GM06990 (cell line): ENCODE results near the gene CCDC12.
A peak's percentile ranks its signal among the peaks of the same experiment; 100 is the strongest.

Experiments
- DNase-seq: peaks from one replicate; pipeline ENCODE4 v3.0.0-alpha.2; 2011; ENCODE audit not compliant: insufficient read length; ENCODE audit errors: extremely low read depth
- H3K27me3 ChIP-seq: replicated peaks from 2 replicates; pipeline ENCODE4 v1.6.0; 2011; ENCODE audit warnings: low read length; ENCODE audit not compliant: control insufficient read depth, insufficient read depth
- H3K36me3 ChIP-seq: 2 replicates; pipeline ENCODE4 v1.5.1; 2011; ENCODE audit warnings: low read length; ENCODE audit not compliant: control insufficient read depth, insufficient read depth
- H3K4me3 ChIP-seq: replicated peaks from 2 replicates; pipeline ENCODE4 v1.5.1; 2011; ENCODE audit warnings: low read depth, mild to moderate bottlenecking, control low read depth, low read length
- TF ChIP-seq, protein P1 (sequence below): IDR thresholded peaks from 2 replicates; pipeline ENCODE4 v1.5.1; 2011; ENCODE audit warnings: low read length, control low read depth, mild to moderate bottlenecking, inconsistent platforms; ENCODE audit not compliant: insufficient read depth, poor library complexity, severe bottlenecking

The CCDC12 gene

GRCh38 chr3:46930945-46931403 lies 45.6 kb downstream of the CCDC12 start:
- Histone ChIP-seq H3K4me3 (no peak overlapping the region), H3K36me3 (peaks cover 13% of the 10 kb centered on the region), H3K27me3 (no peaks in the 10 kb centered on the region)
- TF ChIP-seq, protein P1, sequence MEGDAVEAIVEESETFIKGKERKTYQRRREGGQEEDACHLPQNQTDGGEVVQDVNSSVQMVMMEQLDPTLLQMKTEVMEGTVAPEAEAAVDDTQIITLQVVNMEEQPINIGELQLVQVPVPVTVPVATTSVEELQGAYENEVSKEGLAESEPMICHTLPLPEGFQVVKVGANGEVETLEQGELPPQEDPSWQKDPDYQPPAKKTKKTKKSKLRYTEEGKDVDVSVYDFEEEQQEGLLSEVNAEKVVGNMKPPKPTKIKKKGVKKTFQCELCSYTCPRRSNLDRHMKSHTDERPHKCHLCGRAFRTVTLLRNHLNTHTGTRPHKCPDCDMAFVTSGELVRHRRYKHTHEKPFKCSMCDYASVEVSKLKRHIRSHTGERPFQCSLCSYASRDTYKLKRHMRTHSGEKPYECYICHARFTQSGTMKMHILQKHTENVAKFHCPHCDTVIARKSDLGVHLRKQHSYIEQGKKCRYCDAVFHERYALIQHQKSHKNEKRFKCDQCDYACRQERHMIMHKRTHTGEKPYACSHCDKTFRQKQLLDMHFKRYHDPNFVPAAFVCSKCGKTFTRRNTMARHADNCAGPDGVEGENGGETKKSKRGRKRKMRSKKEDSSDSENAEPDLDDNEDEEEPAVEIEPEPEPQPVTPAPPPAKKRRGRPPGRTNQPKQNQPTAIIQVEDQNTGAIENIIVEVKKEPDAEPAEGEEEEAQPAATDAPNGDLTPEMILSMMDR = no peak
- DNase-seq = no peak

- no peak for DNase-seq
- Histone ChIP-seq H3K36me3 (peaks cover 13% of the 10 kb centered on the region), H3K27me3 (no peaks in the 10 kb centered on the region), H3K4me3 (no peak overlapping the region)
- TF ChIP-seq, protein P1 = no peak
Measured at GRCh38 chr3:46930166-46930944, 46.2 kb downstream of the CCDC12 start.

- TF ChIP-seq, protein P1 = no peak
- Histone ChIP-seq H3K27me3 (no peaks in the 10 kb centered on the region), H3K36me3 (peaks cover 12% of the 10 kb centered on the region), H3K4me3 (no peak overlapping the region)
- no peak for DNase-seq
Measured at GRCh38 chr3:46929324-46929723, 47.2 kb downstream of the CCDC12 start.

DNA sequence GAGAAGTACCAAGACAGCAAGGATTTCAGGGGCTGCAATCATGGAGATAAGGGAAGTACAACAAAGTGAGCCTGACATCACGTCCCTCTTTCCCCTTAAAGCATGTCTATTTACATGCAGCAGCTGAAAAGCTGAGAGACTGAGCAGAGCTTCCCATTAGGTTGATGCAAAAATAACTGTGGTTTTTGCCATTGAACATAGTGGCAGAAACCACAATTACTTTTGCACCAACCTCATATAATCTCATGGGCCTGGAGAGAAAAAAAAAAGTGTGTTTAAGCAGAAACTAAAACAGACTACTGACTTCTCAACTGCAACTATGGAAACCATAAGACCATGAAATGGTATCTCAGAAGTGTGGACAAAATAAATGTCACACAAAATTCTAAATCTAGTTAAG lies 48.3 kb downstream of the CCDC12 start:
- no peaks in the 10 kb centered on the region for H3K27me3 ChIP-seq
- peaks cover 20% of the 10 kb centered on the region for H3K36me3 ChIP-seq
- peak; percentile 55 for DNase-seq
- TF ChIP-seq, protein P1 = no peak
- no peak overlapping the region for H3K4me3 ChIP-seq

- H3K27me3 ChIP-seq = no peaks in the 10 kb centered on the region
- peaks cover 25% of the 10 kb centered on the region for H3K36me3 ChIP-seq
- TF ChIP-seq, protein P1 = no peak
- no peak for DNase-seq
- H3K4me3 ChIP-seq = no peak overlapping the region; the same call in 1 of the 2 replicates
Measured at GRCh38 chr3:46927718-46928073, 48.8 kb downstream of the CCDC12 start.
